Breast epithelium (tissue), 3 donors: ENCODE data around the gene LDLRAP1.
A peak's percentile ranks its signal among the peaks of the same experiment; 100 is the strongest.

Experiments used
- POLR2A ChIP-seq: fragments of 450-650 bp; IDR thresholded peaks from one replicate; pipeline ENCODE4 v1.6.1; 2016; ENCODE audit warnings: antibody characterized with exemption, mild to moderate bottlenecking, moderate library complexity
- POLR2AphosphoS5 ChIP-seq, 3 donors: sonication (generic); formaldehyde crosslinking; IDR thresholded peaks; one replicate each; pipeline ENCODE4 v1.6.1; 2017; ENCODE audit warnings: antibody characterized with exemption in 3 of 3
- TF ChIP-seq, protein P1 (sequence below), 3 donors: fragments of 450-650 bp; IDR thresholded peaks; one replicate each; pipeline ENCODE4 v1.5.1; 2016 to 2017; ENCODE audit warnings: antibody characterized with exemption in 3 of 3, mild to moderate bottlenecking in 3 of 3, moderate library complexity in 3 of 3

DNA sequence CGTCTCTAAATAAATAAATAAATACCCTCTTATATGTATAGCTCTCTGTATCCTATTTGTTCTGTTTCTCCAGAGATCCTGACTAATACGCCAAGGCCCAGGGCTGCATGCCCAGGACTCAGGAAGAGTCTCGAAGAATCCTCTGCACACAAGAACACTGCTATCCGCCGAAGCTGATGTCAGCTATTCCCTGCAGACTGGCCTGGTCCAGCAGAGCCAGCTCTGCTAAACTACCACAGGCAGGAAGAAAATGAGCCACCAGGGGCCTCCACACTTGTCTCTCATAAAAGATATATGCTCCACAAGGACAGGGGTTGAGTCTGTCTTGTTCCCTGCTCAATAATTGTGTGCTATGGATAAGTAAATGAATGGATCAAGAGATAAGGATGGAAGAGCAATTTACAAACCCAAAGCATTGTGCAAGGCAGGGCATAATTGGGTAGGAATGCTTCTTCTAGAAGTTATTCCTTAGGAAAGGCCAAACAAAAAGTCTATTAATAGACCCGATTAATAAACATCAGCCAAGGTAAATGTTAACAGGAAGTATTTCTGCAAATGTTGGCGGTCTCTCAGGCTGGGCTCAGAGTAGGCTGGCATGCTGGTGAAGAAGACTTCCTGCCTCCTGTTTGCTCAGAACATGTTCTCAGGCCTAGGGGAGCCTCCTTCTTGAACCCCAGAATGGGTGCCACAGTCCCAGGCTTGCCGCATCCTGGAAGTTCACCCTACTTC is 46.9 kb downstream of the LDLRAP1 start:
- TF ChIP-seq POLR2AphosphoS5 (IDR thresholded peaks at IDR 0.05) (no peak), POLR2A (no peak)
- TF ChIP-seq, protein P1, sequence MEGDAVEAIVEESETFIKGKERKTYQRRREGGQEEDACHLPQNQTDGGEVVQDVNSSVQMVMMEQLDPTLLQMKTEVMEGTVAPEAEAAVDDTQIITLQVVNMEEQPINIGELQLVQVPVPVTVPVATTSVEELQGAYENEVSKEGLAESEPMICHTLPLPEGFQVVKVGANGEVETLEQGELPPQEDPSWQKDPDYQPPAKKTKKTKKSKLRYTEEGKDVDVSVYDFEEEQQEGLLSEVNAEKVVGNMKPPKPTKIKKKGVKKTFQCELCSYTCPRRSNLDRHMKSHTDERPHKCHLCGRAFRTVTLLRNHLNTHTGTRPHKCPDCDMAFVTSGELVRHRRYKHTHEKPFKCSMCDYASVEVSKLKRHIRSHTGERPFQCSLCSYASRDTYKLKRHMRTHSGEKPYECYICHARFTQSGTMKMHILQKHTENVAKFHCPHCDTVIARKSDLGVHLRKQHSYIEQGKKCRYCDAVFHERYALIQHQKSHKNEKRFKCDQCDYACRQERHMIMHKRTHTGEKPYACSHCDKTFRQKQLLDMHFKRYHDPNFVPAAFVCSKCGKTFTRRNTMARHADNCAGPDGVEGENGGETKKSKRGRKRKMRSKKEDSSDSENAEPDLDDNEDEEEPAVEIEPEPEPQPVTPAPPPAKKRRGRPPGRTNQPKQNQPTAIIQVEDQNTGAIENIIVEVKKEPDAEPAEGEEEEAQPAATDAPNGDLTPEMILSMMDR (IDR thresholded peaks at IDR 0.05), result peak in 1 of 3 donors; percentile 29
